Measurements from ENCODE around the gene CD55. TPM values are rescaled to one million over a fixed set of nuclear protein-coding genes. Genes with fewer than 3 reads are reported as not detected.

The CD55 gene
- total RNA-seq, 2 experiments from 2014 or later = 82.1 to 85.5 TPM

- ChIA-PET POLR2A (no interaction called here), CTCF (interaction anchor here (1.2 to 2.1 kb wide), 2 partner anchors 10 to 99 kb away, joined by 4 to 7 read pairs; no protein-coding TSS in a partner anchor)
- no peak for ATAC-seq
- Mint-ChIP-seq H3K9me3 (ENCODE audit: insufficient read depth) (peaks cover 14% of the 10 kb centered on the region), H3K36me3 (ENCODE audit: low read depth) (peaks cover 10% of the 10 kb centered on the region), H3K4me1 (ENCODE audit: low read depth) (peaks cover 25% of the 10 kb centered on the region), H3K4me3 (no peak overlapping the region), H3K27me3 (ENCODE audit: low read depth) (no peaks in the 10 kb centered on the region), H3K27ac (no peak overlapping the region)
- DNase-seq = no peak
Observed at GRCh38 chr1:207306603-207307002, 14.9 kb upstream of the CD55 start.

GRCh38 chr1:207308451-207309190, 12.9 kb upstream of the CD55 start:
- Mint-ChIP-seq H3K36me3 (ENCODE audit: low read depth) (peaks cover 2% of the 10 kb centered on the region), H3K9me3 (ENCODE audit: insufficient read depth) (peaks cover 5% of the 10 kb centered on the region), H3K4me1 (ENCODE audit: low read depth) (peaks cover 17% of the 10 kb centered on the region), H3K4me3 (no peak overlapping the region), H3K27me3 (ENCODE audit: low read depth) (no peaks in the 10 kb centered on the region), H3K27ac (no peak overlapping the region)
- POLR2A ChIA-PET = interaction anchor here (0.6 kb wide), 1 partner anchor 24 kb away, joined by 3 read pairs; no protein-coding TSS in a partner anchor
- DNase-seq = no peak
- no peak for ATAC-seq
- CTCF ChIA-PET = interaction anchor here (1.4 kb wide), 1 partner anchor 10 kb away, joined by 5 read pairs; no protein-coding TSS in a partner anchor

- ATAC-seq (no peak), DNase-seq (no peak)
- ChIA-PET CTCF (interaction anchor here (0.9 to 1.4 kb wide), 2 partner anchors 11 to 27 kb away, joined by 3 to 5 read pairs; no protein-coding TSS in a partner anchor), POLR2A (interaction anchor here (1.9 kb wide), 1 partner anchor 12 kb away, joined by 11 read pairs; the partner anchor contains the start of gene CD55)
- Mint-ChIP-seq H3K4me1 (ENCODE audit: low read depth) (peaks cover 17% of the 10 kb centered on the region), H3K9me3 (ENCODE audit: insufficient read depth) (no peaks in the 10 kb centered on the region), H3K27me3 (ENCODE audit: low read depth) (no peaks in the 10 kb centered on the region), H3K27ac (peak overlapping the region; percentile 86), H3K36me3 (ENCODE audit: low read depth) (peaks cover 2% of the 10 kb centered on the region), H3K4me3 (peak overlapping the region; percentile 57)
Observed at GRCh38 chr1:207309745-207310273, 11.7 kb upstream of the CD55 start.

- Mint-ChIP-seq H3K4me1 (ENCODE audit: low read depth) (peaks cover 25% of the 10 kb centered on the region), H3K27me3 (ENCODE audit: low read depth) (peaks cover 2% of the 10 kb centered on the region), H3K4me3 (no peak overlapping the region), H3K9me3 (ENCODE audit: insufficient read depth) (no peaks in the 10 kb centered on the region), H3K27ac (no peak overlapping the region), H3K36me3 (ENCODE audit: low read depth) (peaks cover 2% of the 10 kb centered on the region)
- no peak for ATAC-seq
- ChIA-PET POLR2A (interaction anchor here (0.8 kb wide), 1 partner anchor 9 kb away, joined by 3 read pairs; the partner anchor contains the start of gene CD55), CTCF (interaction anchor here (0.6 to 1.9 kb wide), 3 partner anchors 9 to 228 kb away, joined by 3 to 5 read pairs (median 3); partner anchors contain the start of gene CD55)
- no peak for DNase-seq
Observed at GRCh38 chr1:207311888-207312603, 9.4 kb upstream of the CD55 start.

GRCh38 chr1:207312604-207312920, 8.9 kb upstream of the CD55 start:
- ATAC-seq (no peak), DNase-seq (no peak)
- H3K4me3 Mint-ChIP-seq = no peak overlapping the region
- no peak overlapping the region for H3K27ac Mint-ChIP-seq
- H3K27me3 Mint-ChIP-seq (ENCODE audit: low read depth) = peaks cover 2% of the 10 kb centered on the region
- no peaks in the 10 kb centered on the region for H3K9me3 Mint-ChIP-seq (ENCODE audit: insufficient read depth)
- ChIA-PET CTCF (interaction anchor here (0.6 to 1.9 kb wide), 3 partner anchors 9 to 229 kb away, joined by 3 to 5 read pairs (median 3); partner anchors contain the start of gene CD55), POLR2A (interaction anchor here (0.8 kb wide), 1 partner anchor 9 kb away, joined by 3 read pairs; the partner anchor contains the start of gene CD55)
- H3K36me3 Mint-ChIP-seq (ENCODE audit: low read depth) = peaks cover 2% of the 10 kb centered on the region
- peaks cover 26% of the 10 kb centered on the region for H3K4me1 Mint-ChIP-seq (ENCODE audit: low read depth)

- DNase-seq (no peak), ATAC-seq (no peak)
- Mint-ChIP-seq H3K27me3 (ENCODE audit: low read depth) (peaks cover 2% of the 10 kb centered on the region), H3K4me3 (no peak overlapping the region), H3K36me3 (ENCODE audit: low read depth) (peaks cover 2% of the 10 kb centered on the region), H3K4me1 (ENCODE audit: low read depth) (peaks cover 26% of the 10 kb centered on the region), H3K27ac (no peak overlapping the region), H3K9me3 (ENCODE audit: insufficient read depth) (no peaks in the 10 kb centered on the region)
- CTCF ChIA-PET = no interaction called here
- POLR2A ChIA-PET = no interaction called here
Observed at GRCh38 chr1:207313131-207313530, 8.3 kb upstream of the CD55 start.

GRCh38 chr1:207314816-207315215, 6.7 kb upstream of the CD55 start:
- peaks cover 2% of the 10 kb centered on the region for H3K27me3 Mint-ChIP-seq (ENCODE audit: low read depth)
- no peaks in the 10 kb centered on the region for H3K9me3 Mint-ChIP-seq (ENCODE audit: insufficient read depth)
- DNase-seq (no peak), ATAC-seq (no peak)
- CTCF ChIA-PET = no interaction called here
- H3K4me1 Mint-ChIP-seq (ENCODE audit: low read depth) = peaks cover 14% of the 10 kb centered on the region
- H3K27ac Mint-ChIP-seq = no peak overlapping the region
- no peak overlapping the region for H3K4me3 Mint-ChIP-seq
- POLR2A ChIA-PET = no interaction called here
- no peaks in the 10 kb centered on the region for H3K36me3 Mint-ChIP-seq (ENCODE audit: low read depth)

GRCh38 chr1:207315435-207315834, 6.0 kb upstream of the CD55 start:
- no peak for DNase-seq
- ChIA-PET POLR2A (no interaction called here), CTCF (no interaction called here)
- no peak for ATAC-seq
- Mint-ChIP-seq H3K27ac (no peak overlapping the region), H3K36me3 (ENCODE audit: low read depth) (peaks cover 2% of the 10 kb centered on the region), H3K27me3 (ENCODE audit: low read depth) (peaks cover 2% of the 10 kb centered on the region), H3K4me1 (ENCODE audit: low read depth) (peaks cover 12% of the 10 kb centered on the region), H3K4me3 (no peak overlapping the region), H3K9me3 (ENCODE audit: insufficient read depth) (no peaks in the 10 kb centered on the region)

GRCh38 chr1:207316141-207316540, 5.3 kb upstream of the CD55 start:
- DNase-seq (no peak), ATAC-seq (no peak)
- peaks cover 17% of the 10 kb centered on the region for H3K4me1 Mint-ChIP-seq (ENCODE audit: low read depth)
- ChIA-PET CTCF (no interaction called here), POLR2A (no interaction called here)
- no peak overlapping the region for H3K27ac Mint-ChIP-seq
- H3K36me3 Mint-ChIP-seq (ENCODE audit: low read depth) = peaks cover 2% of the 10 kb centered on the region
- no peaks in the 10 kb centered on the region for H3K9me3 Mint-ChIP-seq (ENCODE audit: insufficient read depth)
- peaks cover 2% of the 10 kb centered on the region for H3K27me3 Mint-ChIP-seq (ENCODE audit: low read depth)
- no peak overlapping the region for H3K4me3 Mint-ChIP-seq

GRCh38 chr1:207316622-207317391, 4.7 kb upstream of the CD55 start:
- H3K9me3 Mint-ChIP-seq (ENCODE audit: insufficient read depth) = no peaks in the 10 kb centered on the region
- ChIA-PET POLR2A (no interaction called here), CTCF (no interaction called here)
- peaks cover 17% of the 10 kb centered on the region for H3K4me1 Mint-ChIP-seq (ENCODE audit: low read depth)
- ATAC-seq = no peak
- H3K27ac Mint-ChIP-seq = no peak overlapping the region
- H3K27me3 Mint-ChIP-seq (ENCODE audit: low read depth) = peaks cover 2% of the 10 kb centered on the region
- no peak for DNase-seq
- H3K4me3 Mint-ChIP-seq = no peak overlapping the region
- H3K36me3 Mint-ChIP-seq (ENCODE audit: low read depth) = peaks cover 4% of the 10 kb centered on the region

- POLR2A ChIA-PET = no interaction called here
Observed at GRCh38 chr1:207317561-207317960, 3.9 kb upstream of the CD55 start.

More at GRCh38 chr1:207317561-207317960, 3.9 kb upstream of the CD55 start:
- CTCF ChIA-PET = no interaction called here
- no peak for ATAC-seq
- Mint-ChIP-seq H3K36me3 (ENCODE audit: low read depth) (peaks cover 10% of the 10 kb centered on the region), H3K9me3 (ENCODE audit: insufficient read depth) (no peaks in the 10 kb centered on the region), H3K27ac (no peak overlapping the region), H3K4me3 (no peak overlapping the region), H3K4me1 (ENCODE audit: low read depth) (peaks cover 17% of the 10 kb centered on the region), H3K27me3 (ENCODE audit: low read depth) (peaks cover 2% of the 10 kb centered on the region)
- no peak for DNase-seq
